ENCODE results near the gene TAS2R3. TPM values are rescaled to one million over a fixed set of nuclear protein-coding genes. Genes with fewer than 3 reads are reported as not detected.
A peak's percentile ranks its signal among the peaks of the same experiment; 100 is the strongest.

Gene TAS2R3
- total RNA-seq, 1 experiment from 2014 or later: 0.49 TPM

DNA sequence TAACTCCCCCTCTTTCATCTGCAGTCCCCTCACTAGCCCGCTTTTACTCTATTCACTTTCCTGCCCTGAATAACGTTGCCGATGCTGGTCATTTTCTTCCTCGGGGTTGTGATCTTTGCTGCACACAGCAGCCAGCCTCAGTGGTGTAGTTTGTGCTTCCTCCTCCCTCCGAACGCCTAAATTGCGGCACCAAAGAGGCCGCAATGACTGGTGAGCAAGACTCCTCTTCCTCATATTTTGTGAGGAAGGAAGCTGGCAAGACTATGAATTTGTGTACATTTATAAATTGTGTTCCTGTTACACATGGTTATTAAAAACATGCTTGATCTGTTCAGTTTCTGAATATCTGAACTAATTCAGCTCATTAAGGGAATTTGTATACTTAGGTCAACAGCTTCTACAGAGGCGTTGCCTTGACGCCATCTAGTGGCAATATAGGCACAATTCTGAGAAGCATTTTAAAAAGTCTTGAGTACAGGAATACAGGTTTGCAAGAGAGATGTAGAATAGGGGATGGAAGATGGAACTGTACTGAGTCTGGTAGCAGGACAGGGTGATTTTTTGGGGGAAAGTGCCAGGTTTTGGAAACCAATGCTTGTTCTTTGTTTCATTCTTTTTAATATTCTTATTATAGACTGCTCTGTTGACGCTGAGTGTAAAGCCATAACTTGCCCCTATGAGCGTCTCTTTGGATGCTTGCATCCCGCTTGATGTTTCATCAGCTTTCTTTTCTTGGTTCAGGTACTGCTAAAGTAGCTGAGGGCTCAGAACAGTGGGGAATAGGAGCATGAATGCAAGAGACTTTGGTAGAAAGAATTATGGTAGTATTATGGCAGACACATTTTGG lies 22.0 kb downstream of the TAS2R3 start:
- Histone ChIP-seq H3K9me3 (ENCODE audit: control insufficient read depth, insufficient read depth, low read depth, low read length) (no peaks in the 10 kb centered on the region), H3K4me1 (ENCODE audit: control insufficient read depth, insufficient read depth, low read length) (no peaks in the 10 kb centered on the region), H3K4me3 (ENCODE audit: low read depth in 2 of 2, low read length in 2 of 2) (no peak overlapping the region), H3K27me3 (ENCODE audit: control insufficient read depth, insufficient read depth, low read length) (no peaks in the 10 kb centered on the region), H3K27ac (ENCODE audit: low read length) (no peak overlapping the region), H3K36me3 (ENCODE audit: control insufficient read depth, insufficient read depth, low read length) (no peaks in the 10 kb centered on the region)
- ChIA-PET CTCF (interaction anchor here (0.7 to 0.9 kb wide), 2 partner anchors 58 to 158 kb away, joined by 3 read pairs; no protein-coding TSS in a partner anchor), POLR2A (no interaction called here)
- BruUV-seq (replicated peaks): no TSS peak
- DNase-seq (ENCODE audit: low read depth, low spot score) (peak; percentile 51), ATAC-seq (peak; percentile 91)
- in situ Hi-C loops (cut with HindIII; ENCODE audit: low pct_unique_long_range_greater_than_20kb, low sequenced_read_pairs): no loop called here
- intact Hi-C loops (cut with micrococcal nuclease; ENCODE audit: unreplicated experiment): loop anchor here (5.0 kb wide), 1 partner anchor 134 kb away; no protein-coding TSS in a partner anchor
- TF ChIP-seq POLR2AphosphoS5 (IDR thresholded peaks at IDR 0.05; ENCODE audit: low read depth, low read length) (no peak), CTCF (IDR thresholded peaks at IDR 0.05) (peak; percentile 88), TCF7L2 (IDR thresholded peaks at IDR 0.05; ENCODE audit: low read depth, low read length) (no peak), SIN3A (IDR thresholded peaks at IDR 0.05; ENCODE audit: borderline replicate concordance, insufficient read depth, low read depth, low read length) (no peak)
- TF ChIP-seq, protein P1, sequence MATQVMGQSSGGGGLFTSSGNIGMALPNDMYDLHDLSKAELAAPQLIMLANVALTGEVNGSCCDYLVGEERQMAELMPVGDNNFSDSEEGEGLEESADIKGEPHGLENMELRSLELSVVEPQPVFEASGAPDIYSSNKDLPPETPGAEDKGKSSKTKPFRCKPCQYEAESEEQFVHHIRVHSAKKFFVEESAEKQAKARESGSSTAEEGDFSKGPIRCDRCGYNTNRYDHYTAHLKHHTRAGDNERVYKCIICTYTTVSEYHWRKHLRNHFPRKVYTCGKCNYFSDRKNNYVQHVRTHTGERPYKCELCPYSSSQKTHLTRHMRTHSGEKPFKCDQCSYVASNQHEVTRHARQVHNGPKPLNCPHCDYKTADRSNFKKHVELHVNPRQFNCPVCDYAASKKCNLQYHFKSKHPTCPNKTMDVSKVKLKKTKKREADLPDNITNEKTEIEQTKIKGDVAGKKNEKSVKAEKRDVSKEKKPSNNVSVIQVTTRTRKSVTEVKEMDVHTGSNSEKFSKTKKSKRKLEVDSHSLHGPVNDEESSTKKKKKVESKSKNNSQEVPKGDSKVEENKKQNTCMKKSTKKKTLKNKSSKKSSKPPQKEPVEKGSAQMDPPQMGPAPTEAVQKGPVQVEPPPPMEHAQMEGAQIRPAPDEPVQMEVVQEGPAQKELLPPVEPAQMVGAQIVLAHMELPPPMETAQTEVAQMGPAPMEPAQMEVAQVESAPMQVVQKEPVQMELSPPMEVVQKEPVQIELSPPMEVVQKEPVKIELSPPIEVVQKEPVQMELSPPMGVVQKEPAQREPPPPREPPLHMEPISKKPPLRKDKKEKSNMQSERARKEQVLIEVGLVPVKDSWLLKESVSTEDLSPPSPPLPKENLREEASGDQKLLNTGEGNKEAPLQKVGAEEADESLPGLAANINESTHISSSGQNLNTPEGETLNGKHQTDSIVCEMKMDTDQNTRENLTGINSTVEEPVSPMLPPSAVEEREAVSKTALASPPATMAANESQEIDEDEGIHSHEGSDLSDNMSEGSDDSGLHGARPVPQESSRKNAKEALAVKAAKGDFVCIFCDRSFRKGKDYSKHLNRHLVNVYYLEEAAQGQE (IDR thresholded peaks at IDR 0.05; ENCODE audit: insufficient read depth in 1 of 2, low read depth in 2 of 2, low read length in 1 of 2): no peak

- BruUV-seq (replicated peaks): no TSS peak
- Histone ChIP-seq H3K27ac (ENCODE audit: low read length) (no peak overlapping the region), H3K27me3 (ENCODE audit: control insufficient read depth, insufficient read depth, low read length) (no peaks in the 10 kb centered on the region), H3K4me1 (ENCODE audit: control insufficient read depth, insufficient read depth, low read length) (no peaks in the 10 kb centered on the region), H3K9me3 (ENCODE audit: control insufficient read depth, insufficient read depth, low read depth, low read length) (no peaks in the 10 kb centered on the region), H3K4me3 (ENCODE audit: low read depth in 2 of 2, low read length in 2 of 2) (no peak overlapping the region), H3K36me3 (ENCODE audit: control insufficient read depth, insufficient read depth, low read length) (no peaks in the 10 kb centered on the region)
- in situ Hi-C loops (cut with HindIII; ENCODE audit: low pct_unique_long_range_greater_than_20kb, low sequenced_read_pairs) (no loop called here), intact Hi-C loops (cut with micrococcal nuclease; ENCODE audit: unreplicated experiment) (loop anchor here (5.0 kb wide), 1 partner anchor 136 kb away; no protein-coding TSS in a partner anchor)
- ATAC-seq (no peak), DNase-seq (ENCODE audit: low read depth, low spot score) (no peak)
- CTCF ChIA-PET: interaction anchor here (0.8 kb wide), 1 partner anchor 9 kb away, joined by 3 read pairs; no protein-coding TSS in a partner anchor
- POLR2A ChIA-PET: no interaction called here
- TF ChIP-seq, protein P1 (IDR thresholded peaks at IDR 0.05; ENCODE audit: insufficient read depth in 1 of 2, low read depth in 2 of 2, low read length in 1 of 2): no peak
- TF ChIP-seq SIN3A (IDR thresholded peaks at IDR 0.05; ENCODE audit: borderline replicate concordance, insufficient read depth, low read depth, low read length) (no peak), POLR2AphosphoS5 (IDR thresholded peaks at IDR 0.05; ENCODE audit: low read depth, low read length) (no peak), TCF7L2 (IDR thresholded peaks at IDR 0.05; ENCODE audit: low read depth, low read length) (no peak), CTCF (IDR thresholded peaks at IDR 0.05) (no peak)
Measured at GRCh38 chr7:141788296-141788695, 24.4 kb downstream of the TAS2R3 start.

Data from Panc1 (cell line).